ENCODE data around the gene EHD2.
"Not testable (repeated sequence)": the region's sequence is repeated elsewhere in the genome, so short reads cannot be mapped to it uniquely, and the experiment has no call there.

EHD2 gene

GRCh38 chr19:47691782-47692181 lies 21.4 kb upstream of the EHD2 start:
- DNase-seq, result no peak

GRCh38 chr19:47693489-47693888 lies 19.7 kb upstream of the EHD2 start:
- DNase-seq, result no peak

GRCh38 chr19:47693903-47694302 lies 19.3 kb upstream of the EHD2 start:
- DNase-seq, result no peak

GRCh38 chr19:47694466-47695273 lies 18.6 kb upstream of the EHD2 start:
- no peak for DNase-seq

GRCh38 chr19:47695533-47696262 lies 17.5 kb upstream of the EHD2 start:
- no peak for DNase-seq

GRCh38 chr19:47696635-47697034 lies 16.6 kb upstream of the EHD2 start:
- DNase-seq, result no peak

- peak; percentile 88 for DNase-seq
Observed at GRCh38 chr19:47697863-47698609, 15.2 kb upstream of the EHD2 start.

- no peak for DNase-seq
Observed at GRCh38 chr19:47698631-47699359, 14.4 kb upstream of the EHD2 start.

GRCh38 chr19:47699360-47699917 lies 13.8 kb upstream of the EHD2 start:
- DNase-seq, result peak; percentile 69

GRCh38 chr19:47700934-47701716 lies 12.1 kb upstream of the EHD2 start:
- DNase-seq, result no peak

GRCh38 chr19:47701717-47702552 lies 11.3 kb upstream of the EHD2 start:
- DNase-seq, result no peak

- DNase-seq, result no peak
Observed at GRCh38 chr19:47702671-47703070, 10.6 kb upstream of the EHD2 start.

GRCh38 chr19:47703301-47703700 lies 9.9 kb upstream of the EHD2 start:
- no peak for DNase-seq

- no peak for DNase-seq
Observed at GRCh38 chr19:47704024-47704423, 9.2 kb upstream of the EHD2 start.

- no peak for DNase-seq
Observed at GRCh38 chr19:47704656-47705055, 8.6 kb upstream of the EHD2 start.

- DNase-seq, result peak; percentile 92
Observed at GRCh38 chr19:47707135-47707925, 5.9 kb upstream of the EHD2 start.

GRCh38 chr19:47711652-47712242 lies 1.5 kb upstream of the EHD2 start:
- DNase-seq, result no peak

GRCh38 chr19:47714339-47714738 lies 1.1 kb downstream of the EHD2 start:
- DNase-seq, result no peak

- not testable (repeated sequence) for DNase-seq
Observed at GRCh38 chr19:47714855-47715254, 1.6 kb downstream of the EHD2 start.

All from hematopoietic multipotent progenitor cell treated with erythropoietin and hydrocortisone succinate and interleukin-3 and kit ligand, for 4 days (in vitro differentiated cells).